ENCODE results near the gene C6orf47.

GRCh38 chr6:31617010-31617409 lies 43.6 kb downstream of the C6orf47 start:
- TF ChIP-seq EP300 (IDR thresholded peaks at IDR 0.05; ENCODE audit: borderline replicate concordance in 1 of 2, low read depth in 1 of 2, low read length in 1 of 2) (no peak), RFX5 (IDR thresholded peaks at IDR 0.05; ENCODE audit: low read length) (no peak), YY1 (IDR thresholded peaks at IDR 0.05; ENCODE audit: low read depth) (no peak), CTCF (IDR thresholded peaks at IDR 0.05) (no peak), RCOR1 (IDR thresholded peaks at IDR 0.05; ENCODE audit: low read length) (no peak), RAD21 (IDR thresholded peaks at IDR 0.05; ENCODE audit: low read length) (no peak), GATA2 (CRISPR knock-in tag; IDR thresholded peaks at IDR 0.05) (no peak), USF1 (IDR thresholded peaks at IDR 0.05; ENCODE audit: borderline replicate concordance, low read depth) (no peak), POLR2AphosphoS5 (IDR thresholded peaks at IDR 0.05; ENCODE audit: low read depth, low read length) (no peak), FOXJ3 (CRISPR knock-in tag; IDR thresholded peaks at IDR 0.05) (no peak), CHD2 (IDR thresholded peaks at IDR 0.05; ENCODE audit: low read length, partially characterized antibody) (no peak), NRF1 (IDR thresholded peaks at IDR 0.05; ENCODE audit: low read depth, low read length) (no peak)
- TF ChIP-seq, protein P1, sequence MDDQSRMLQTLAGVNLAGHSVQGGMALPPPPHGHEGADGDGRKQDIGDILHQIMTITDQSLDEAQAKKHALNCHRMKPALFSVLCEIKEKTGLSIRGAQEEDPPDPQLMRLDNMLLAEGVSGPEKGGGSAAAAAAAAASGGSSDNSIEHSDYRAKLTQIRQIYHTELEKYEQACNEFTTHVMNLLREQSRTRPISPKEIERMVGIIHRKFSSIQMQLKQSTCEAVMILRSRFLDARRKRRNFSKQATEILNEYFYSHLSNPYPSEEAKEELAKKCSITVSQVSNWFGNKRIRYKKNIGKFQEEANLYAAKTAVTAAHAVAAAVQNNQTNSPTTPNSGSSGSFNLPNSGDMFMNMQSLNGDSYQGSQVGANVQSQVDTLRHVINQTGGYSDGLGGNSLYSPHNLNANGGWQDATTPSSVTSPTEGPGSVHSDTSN (IDR thresholded peaks at IDR 0.05): no peak
